AG08395 (cell line): Measurements from ENCODE around the gene OR5AC2.

ENCODE experiments used
- DNase-seq: peaks from one replicate; pipeline ENCODE4 v3.0.0; 2012; ENCODE audit warnings: mixed read lengths, low spot score

Gene OR5AC2

GRCh38 chr3:98086873-98087272 lies at the start of gene OR5AC2:
Gene OR5AC2 (plus strand): TSS chr3:98087173. CDS start chr3:98087173, 0 bp downstream.
- DNase-seq, result no peak

GRCh38 chr3:98038286-98038685 lies 48.7 kb upstream of the OR5AC2 start:
- no peak for DNase-seq

GRCh38 chr3:98038876-98039275 lies 48.1 kb upstream of the OR5AC2 start:
- no peak for DNase-seq

- peak; percentile 73 for DNase-seq
Measured at GRCh38 chr3:98039322-98040024, 47.5 kb upstream of the OR5AC2 start.

GRCh38 chr3:98041350-98041749 lies 45.6 kb upstream of the OR5AC2 start:
- DNase-seq, result no peak

GRCh38 chr3:98048586-98048985 lies 38.4 kb upstream of the OR5AC2 start:
- DNase-seq, result no peak

GRCh38 chr3:98049271-98049670 lies 37.7 kb upstream of the OR5AC2 start:
- no peak for DNase-seq

- no peak for DNase-seq
Measured at GRCh38 chr3:98056035-98056434, 30.9 kb upstream of the OR5AC2 start.

- DNase-seq, result no peak
Measured at GRCh38 chr3:98057631-98058030, 29.3 kb upstream of the OR5AC2 start.

GRCh38 chr3:98058244-98058960 lies 28.6 kb upstream of the OR5AC2 start:
- DNase-seq, result no peak

- DNase-seq, result no peak
Measured at GRCh38 chr3:98068824-98069223, 18.1 kb upstream of the OR5AC2 start.

GRCh38 chr3:98070840-98071239 lies 16.1 kb upstream of the OR5AC2 start:
- DNase-seq, result no peak

GRCh38 chr3:98073486-98073885 lies 13.5 kb upstream of the OR5AC2 start:
- DNase-seq, result no peak

- no peak for DNase-seq
Measured at GRCh38 chr3:98095882-98096281, 8.9 kb downstream of the OR5AC2 start.

GRCh38 chr3:98099848-98100247 lies 12.9 kb downstream of the OR5AC2 start:
- no peak for DNase-seq

- DNase-seq, result no peak
Measured at GRCh38 chr3:98108162-98108561, 21.2 kb downstream of the OR5AC2 start.

- no peak for DNase-seq
Measured at GRCh38 chr3:98109807-98110549, 23.0 kb downstream of the OR5AC2 start.

- DNase-seq, result no peak
Measured at GRCh38 chr3:98110550-98110908, 23.6 kb downstream of the OR5AC2 start.

GRCh38 chr3:98114264-98114663 lies 27.3 kb downstream of the OR5AC2 start:
- DNase-seq, result no peak

- DNase-seq, result no peak
Measured at GRCh38 chr3:98115717-98116116, 28.7 kb downstream of the OR5AC2 start.

- DNase-seq, result no peak
Measured at GRCh38 chr3:98130421-98130820, 43.4 kb downstream of the OR5AC2 start, which contains the start of gene OR5H1. Gene OR5H1 (plus strand): TSS chr3:98130721. CDS start chr3:98132698, 1,977 bp downstream.

- DNase-seq, result no peak
Measured at GRCh38 chr3:98136631-98137030, 49.7 kb downstream of the OR5AC2 start.
